Astrocyte of the cerebellum (primary cell): ENCODE measurements around the gene SASH1.
"Not testable (repeated sequence)": the region's sequence is repeated elsewhere in the genome, so short reads cannot be mapped to it uniquely, and the experiment has no call there.

ENCODE experiments used
- DNase-seq: peaks from one replicate; pipeline ENCODE4 v3.0.0-alpha.2; 2011; ENCODE audit warnings: low read depth
- H3K4me3 ChIP-seq: 2 replicates; pipeline ENCODE4 v1.5.1; 2011; ENCODE audit warnings: mild to moderate bottlenecking, low read depth, low read length, moderate library complexity
- CTCF ChIP-seq: IDR thresholded peaks from 2 replicates; pipeline ENCODE4 v1.5.1; 2012; ENCODE audit warnings: low read length, low read depth, moderate library complexity, mild to moderate bottlenecking; ENCODE audit errors: missing control alignments
- in situ Hi-C: cut with HindIII; loops from 2 replicates; pipeline ENCODE4 v1.10.0; 2017; ENCODE audit warnings: low sequenced_read_pairs

Gene SASH1

GRCh38 chr6:148374040-148374774 is 31.6 kb downstream of the SASH1 start:
- no peak for TF ChIP-seq CTCF
- no peak for DNase-seq
- in situ Hi-C loops: no loop called here

GRCh38 chr6:148375401-148375800 is 32.8 kb downstream of the SASH1 start:
- in situ Hi-C loops: no loop called here
- DNase-seq: no peak
- TF ChIP-seq CTCF: no peak
- H3K4me3 ChIP-seq: no peak overlapping the region

More at GRCh38 chr6:148374040-148374774, 31.6 kb downstream of the SASH1 start:
- H3K4me3 ChIP-seq: no peak overlapping the region

- no peak for DNase-seq
- no peak overlapping the region for H3K4me3 ChIP-seq
- no peak for TF ChIP-seq CTCF
- in situ Hi-C loops: no loop called here
Observed at GRCh38 chr6:148379481-148379880, 36.8 kb downstream of the SASH1 start.

GRCh38 chr6:148379966-148380713 is 37.5 kb downstream of the SASH1 start:
- DNase-seq: no peak
- TF ChIP-seq CTCF: no peak
- in situ Hi-C loops: no loop called here

GRCh38 chr6:148382051-148382450 is 39.4 kb downstream of the SASH1 start:
- DNase-seq, H3K4me3 ChIP-seq, in situ Hi-C loops: not testable (repeated sequence)

More at GRCh38 chr6:148379966-148380713, 37.5 kb downstream of the SASH1 start:
- no peak overlapping the region for H3K4me3 ChIP-seq

GRCh38 chr6:148382861-148383260 is 40.2 kb downstream of the SASH1 start:
- no peak for DNase-seq
- H3K4me3 ChIP-seq: no peak overlapping the region
- in situ Hi-C loops: no loop called here
- no peak for TF ChIP-seq CTCF
